COLO668 (cell line): ENCODE measurements around the gene CAPZA1.

ENCODE experiments used
- DNase-seq: peaks from one replicate; lab custom pipeline; 2025; ENCODE audit not compliant: unreplicated experiment; lab: John Stamatoyannopoulos, UW

The CAPZA1 gene

DNA sequence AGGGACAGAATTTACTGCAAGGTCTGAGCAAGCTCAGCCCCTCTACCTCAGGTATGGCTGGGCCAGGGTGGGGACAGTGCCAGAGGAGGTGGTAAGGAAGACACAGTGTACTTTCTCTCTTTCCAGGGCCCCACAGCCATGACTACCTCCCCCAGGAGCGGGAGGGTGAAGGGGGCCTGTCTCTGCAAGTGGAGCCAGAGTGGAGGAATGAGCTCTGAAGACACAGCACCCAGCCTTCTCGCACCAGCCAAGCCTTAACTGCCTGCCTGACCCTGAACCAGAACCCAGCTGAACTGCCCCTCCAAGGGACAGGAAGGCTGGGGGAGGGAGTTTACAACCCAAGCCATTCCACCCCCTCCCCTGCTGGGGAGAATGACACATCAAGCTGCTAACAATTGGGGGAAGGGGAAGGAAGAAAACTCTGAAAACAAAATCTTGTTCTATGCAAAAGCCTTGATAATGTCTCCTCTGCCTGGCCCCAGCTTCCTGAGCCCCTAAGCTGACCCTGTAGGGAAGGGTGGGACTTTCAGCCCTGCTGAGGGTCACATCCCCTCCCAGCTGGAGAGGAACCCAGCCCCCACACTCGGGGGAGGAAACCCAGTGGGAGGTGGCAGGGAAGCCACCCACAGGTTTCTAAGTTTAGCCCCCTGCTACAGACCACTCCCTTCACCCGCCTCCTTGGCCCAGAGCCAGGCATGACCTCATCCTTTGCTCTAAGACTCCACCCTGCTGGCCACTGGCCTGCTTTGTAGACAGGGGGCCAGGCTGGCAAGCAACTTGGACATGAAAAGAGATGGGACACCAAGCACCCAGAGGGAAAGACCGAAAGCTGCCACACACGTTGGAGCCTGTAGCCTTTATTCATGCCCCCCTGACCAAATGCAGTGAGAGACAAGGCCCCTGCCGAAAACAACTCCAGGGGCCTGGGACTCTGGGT is 80.9 kb downstream of the CAPZA1 start:
- DNase-seq, result peak; percentile 94

DNA sequence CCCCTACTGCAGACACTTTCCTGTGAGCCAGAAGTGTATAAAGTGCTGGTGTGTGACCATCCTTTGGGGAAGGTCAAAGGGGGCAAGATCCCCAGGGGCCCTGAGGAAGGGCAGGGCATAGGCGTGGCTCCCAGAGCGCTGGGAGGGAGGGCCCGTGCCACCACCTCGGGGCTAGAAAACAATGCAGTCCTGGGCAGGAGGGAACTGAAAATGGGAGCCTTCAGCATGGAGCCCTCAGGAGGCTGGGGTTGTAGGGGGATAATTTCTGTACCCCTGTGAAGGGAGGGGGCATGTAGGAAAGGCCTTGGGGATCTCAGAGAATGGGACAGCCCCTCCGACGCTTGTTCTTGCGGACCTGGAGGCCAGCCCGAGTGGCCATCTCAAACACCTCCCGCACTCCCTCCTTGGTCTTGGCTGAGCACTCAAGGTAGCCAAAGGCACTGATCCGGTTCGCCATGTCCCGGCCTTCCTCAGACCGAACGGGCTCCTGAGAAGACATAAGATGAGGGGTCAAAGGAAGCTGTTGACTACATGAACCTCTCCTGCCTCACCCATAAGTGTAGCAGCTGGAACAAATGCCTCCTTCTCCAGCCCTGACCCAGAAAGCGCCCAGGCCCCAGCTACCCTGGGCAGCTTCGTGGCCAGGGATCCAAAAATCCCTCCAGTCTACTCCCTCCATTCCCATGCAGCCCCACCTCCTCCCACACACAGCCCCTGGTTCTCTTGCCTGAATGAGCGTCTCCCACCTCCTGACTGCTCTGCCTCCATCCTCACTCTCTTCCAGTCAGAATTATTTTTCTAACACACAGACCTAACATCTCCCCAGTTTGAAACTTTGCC is 81.8 kb downstream of the CAPZA1 start:
- DNase-seq, result no peak

DNA sequence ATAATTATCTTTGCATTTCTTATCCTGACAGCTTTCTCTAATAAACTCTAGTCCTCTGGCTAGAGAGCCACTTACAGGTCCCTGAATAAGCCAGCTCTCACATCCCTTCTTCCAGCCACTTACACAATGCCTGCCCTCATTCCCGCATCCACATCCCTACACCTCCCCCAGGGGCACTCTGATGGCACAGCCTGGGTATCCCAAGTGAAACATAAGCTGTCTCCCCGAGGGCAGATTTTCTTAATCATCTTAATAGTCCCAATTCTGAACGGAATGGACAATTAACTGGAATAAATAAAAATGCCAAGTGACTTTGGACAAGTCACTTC is 82.4 kb downstream of the CAPZA1 start:
- DNase-seq, result no peak

DNA sequence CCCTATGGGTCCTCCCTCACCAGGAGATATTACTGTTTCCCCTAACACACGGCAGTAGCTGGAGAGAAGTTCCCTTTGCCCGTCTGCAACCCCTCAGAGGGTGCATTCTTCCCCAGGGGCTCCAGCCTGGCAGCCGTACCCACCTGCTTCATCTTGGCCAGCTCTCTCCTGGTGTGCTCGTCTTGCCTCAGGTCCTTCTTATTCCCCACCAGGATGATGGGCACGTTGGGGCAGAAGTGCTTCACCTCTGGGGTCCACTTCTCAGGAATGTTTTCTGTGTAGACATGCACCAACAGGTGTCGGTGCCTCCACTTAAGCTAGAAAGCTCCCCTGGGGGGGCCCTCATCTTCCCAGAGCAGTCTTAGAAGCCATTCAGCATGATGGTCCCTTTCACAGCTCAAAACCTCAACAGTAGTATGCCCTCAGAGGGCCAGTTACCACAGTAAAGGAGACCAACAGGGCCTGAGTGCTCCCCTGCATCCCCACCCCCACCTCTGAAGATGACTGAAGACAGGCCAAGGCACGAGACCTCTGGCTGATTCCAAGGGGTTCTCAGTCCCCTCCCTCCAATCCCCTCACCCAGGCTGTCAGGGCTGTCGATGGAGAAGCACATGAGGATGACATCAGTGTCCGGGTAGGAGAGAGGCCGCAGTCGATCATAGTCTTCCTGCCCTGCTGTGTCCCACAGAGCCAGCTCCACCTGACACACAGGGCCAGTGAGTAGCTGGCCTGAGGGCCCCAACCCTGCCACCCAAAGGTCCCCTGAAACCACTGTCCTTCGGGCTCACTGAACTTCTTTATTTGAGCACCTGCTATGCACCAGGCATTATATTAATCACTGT is 83.0 kb downstream of the CAPZA1 start:
- DNase-seq, result no peak

DNA sequence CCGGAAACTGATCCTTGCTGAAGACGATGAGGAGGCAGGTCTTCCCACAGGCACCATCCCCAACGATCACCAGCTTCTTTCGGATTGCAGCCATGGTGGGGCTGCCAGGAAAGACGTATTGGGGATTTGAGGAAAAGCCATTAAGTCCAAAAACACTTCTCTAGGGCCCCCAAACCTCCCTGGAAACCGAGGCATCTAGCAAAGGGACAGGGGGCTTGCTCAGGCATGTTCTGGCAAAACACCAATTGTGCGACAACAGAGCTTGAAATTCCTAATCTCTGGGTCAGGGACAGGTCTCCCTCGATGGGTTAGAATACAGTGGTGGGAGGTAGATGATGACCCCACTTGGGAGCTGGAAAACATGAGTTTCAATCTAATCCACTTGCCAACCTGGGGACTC is 84.1 kb downstream of the CAPZA1 start:
- DNase-seq, result no peak

DNA sequence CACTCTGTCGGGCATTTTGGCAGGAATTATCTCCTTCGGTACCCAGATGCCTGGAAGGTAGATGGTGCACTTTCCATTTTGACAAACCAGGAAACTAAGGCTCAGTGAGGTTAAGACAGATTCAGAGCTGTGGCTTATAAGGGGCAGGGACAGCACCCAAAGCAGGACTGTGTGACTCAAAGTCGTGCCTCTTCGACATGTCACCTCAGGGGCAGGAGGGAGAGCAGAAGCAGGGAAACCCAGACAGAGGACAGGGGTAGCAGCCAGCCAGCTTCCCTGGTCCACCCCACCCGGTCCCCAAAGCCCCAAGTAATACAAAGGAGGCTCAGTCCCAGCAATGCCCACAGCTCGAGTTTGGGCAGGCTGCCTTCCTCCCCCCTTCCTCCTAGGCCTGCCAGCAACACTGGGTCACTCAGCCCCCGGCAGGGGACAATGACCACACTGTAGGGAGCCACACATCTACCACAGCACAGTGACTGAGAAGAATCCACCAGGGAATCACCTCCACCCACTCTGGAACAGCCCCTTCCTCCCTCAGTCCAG is 84.8 kb downstream of the CAPZA1 start:
- no peak for DNase-seq

DNA sequence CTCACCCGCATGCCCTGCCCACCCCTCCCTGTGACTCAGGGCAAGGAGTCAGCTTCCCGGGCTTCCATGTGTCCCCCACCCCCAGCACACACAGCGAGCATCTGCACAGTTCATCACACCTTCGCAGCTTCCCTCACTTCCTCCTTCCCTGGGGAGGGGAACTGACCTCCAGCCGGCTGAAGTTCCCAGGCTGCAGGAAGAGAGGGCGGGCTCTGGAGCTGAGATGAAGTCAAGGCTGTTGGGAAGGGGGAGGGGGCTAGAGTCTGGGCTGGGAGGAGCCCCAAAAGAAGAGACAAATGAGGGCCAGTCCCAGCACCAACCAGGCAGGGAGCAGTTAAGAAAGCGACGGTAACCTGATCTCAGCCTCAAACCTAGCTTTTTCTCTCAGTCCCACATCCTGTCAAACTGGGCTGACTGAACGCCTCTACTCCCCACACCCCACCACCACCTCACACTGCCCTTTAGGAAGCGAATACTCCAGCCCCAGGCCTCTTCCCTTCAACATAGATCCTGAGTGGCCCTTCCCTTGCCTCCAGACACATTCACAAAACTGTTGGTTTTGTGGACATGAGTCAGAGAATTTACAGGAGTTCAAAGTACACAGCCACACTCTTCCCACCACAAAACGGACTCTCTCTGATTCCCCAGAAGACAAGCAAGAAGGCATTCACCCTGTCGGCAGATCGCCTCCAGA is 85.4 kb downstream of the CAPZA1 start:
- DNase-seq, result peak; percentile 64

DNA sequence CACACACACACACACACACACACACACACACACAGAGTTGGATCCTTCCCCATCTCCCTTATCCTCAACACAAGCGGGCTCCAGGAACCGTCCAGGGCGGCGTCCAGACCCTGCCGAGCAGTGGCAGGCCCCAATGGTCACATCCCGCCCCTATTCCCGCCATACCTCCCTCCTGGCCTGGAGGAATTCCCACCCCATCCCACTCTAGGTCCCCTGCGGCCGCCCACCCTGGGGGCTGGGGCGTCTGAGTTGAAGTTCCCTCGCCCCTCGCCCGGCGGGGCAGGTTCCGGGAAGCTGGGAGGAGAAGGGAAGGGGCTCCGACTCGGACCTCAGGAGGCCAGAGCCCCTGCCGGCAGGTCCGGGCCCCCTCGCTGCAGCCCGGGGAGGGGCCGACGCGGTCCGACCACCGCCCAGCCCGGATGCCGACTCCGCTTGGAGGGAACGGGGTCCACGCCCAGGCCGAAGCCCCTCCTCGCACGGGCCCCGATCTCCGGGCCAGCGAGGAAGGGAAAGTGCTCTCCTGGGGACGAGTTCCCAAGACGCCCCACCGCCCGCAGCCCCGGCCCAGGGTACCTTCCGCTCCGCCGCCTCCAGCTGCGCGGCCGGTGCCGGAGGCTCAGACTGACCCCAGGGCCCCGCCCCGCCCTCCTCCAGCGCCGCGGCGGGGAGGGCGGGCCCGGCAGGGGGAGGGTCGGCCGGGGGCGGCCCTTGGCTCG is 87.0 kb downstream of the CAPZA1 start, which contains the start of gene RHOC:
Gene RHOC (minus strand): TSS at position 623 of the 716 bp plus-strand sequence. CDS start 3,328 bp downstream, outside the sequence.
- DNase-seq, result peak; percentile 76

DNA sequence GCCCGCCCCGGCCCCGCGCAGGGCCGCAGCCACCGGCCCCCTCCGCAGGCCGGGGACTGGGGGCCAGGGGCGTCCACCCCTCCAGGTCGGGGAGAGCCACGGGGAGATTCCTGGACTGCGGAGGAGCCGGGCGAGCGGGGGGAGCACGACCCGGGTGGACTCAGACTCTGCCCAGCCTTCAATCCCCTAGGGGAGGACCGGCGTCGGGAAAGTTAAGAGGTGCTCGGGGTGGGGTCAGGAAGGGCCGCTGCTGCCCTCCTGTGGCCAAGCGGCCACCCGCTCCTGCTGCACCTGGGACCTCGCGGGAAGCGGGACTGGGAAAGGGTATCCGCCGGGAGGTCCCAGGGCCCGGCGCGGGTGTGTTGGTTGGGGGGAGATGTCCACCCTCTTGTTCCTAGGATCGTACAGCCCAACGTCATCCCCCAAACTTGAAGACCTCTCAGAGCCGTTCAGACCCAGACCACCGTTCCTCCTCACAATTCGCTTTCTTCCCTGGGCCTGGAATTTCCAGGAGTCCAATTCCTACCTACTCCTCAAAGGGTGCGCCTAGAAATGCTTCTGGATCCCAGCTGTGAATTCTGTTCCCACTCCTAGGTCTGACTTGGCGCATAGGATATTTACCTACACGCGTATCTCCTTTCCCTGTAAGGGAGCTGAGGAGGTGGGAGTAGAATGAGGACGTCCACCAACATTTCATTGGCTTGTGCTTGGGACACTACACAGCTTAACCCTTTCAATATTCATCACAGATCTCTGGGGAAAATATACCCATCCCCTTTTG is 87.8 kb downstream of the CAPZA1 start:
- peak; percentile 85 for DNase-seq

DNA sequence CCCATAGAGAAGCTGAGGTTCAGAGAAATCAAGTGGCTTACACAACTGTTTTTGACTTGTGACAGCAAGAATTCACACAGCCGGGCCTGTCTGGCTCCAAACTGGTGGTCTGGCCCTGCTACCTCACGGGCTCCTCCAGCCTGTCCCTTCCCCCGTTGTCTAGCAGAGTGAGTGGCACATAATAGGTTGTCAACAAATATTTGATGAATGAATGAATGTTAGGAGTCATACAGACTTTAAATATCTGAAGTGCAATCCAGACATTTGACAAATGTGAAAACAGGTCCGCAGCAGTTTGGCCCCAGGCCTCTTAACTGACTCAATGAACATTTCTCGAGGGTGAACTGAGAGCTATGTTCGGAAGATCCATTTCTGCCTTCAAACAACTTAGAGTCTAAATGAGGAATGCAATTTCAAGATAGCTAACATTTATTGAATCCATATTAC is 88.4 kb downstream of the CAPZA1 start:
- no peak for DNase-seq

DNA sequence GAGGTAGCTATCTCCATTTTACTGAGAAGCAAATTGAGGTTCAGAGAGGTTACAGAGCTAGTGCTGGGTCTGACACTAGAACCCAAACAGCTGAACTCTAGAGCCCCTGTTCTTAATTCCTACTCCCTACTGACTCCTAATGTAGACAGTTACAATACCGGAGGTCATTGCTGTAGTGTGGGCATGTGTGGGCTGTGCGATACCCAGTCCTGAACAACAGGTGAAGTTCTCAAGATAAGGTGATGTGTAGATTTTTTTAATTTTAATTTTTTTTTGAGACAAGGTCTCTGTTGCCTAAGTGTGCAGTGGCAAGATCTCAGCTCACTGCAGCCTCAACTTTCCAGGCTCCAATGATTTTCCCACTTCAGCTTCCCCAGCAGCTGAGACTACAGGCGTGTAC is 88.9 kb downstream of the CAPZA1 start:
- no peak for DNase-seq

DNA sequence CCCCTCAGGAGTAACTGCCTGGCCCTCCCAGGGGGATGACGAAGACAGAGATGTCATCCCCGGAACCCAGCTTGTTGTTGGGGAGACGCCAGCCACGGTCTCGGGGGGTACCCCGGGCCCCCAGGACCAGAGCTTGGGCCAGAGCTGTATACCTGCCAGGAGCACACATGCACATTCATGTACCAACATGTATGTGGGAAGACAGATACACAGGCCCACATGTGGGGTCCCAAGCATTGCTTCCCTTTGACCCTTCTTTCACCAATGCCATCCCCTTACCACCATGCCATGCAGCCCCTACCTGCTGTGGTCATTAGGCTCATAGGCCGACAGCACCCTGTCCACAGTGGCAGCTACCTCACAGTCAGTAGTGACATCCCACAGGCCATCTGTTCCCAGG is 90.5 kb downstream of the CAPZA1 start:
- no peak for DNase-seq

DNA sequence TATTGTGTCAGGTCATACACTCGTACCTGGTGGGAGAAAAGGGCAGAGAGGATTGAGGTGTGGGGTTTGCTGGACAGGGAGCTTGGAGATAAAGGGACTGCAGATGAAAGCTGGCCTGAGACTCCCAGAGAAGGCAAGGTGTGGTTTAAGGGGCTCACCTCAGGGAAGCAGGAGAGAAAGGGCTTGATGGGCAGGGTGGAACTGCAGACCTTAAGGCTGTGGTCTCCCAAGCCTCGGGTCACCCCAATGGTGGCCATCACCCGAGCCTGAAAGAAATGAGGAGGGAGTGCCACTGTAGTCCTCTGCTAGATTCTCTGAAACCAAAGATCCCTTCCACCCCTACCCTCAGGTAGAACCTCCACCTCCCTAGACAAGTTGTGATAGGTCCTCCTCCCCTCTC is 91.0 kb downstream of the CAPZA1 start:
- DNase-seq, result no peak

DNA sequence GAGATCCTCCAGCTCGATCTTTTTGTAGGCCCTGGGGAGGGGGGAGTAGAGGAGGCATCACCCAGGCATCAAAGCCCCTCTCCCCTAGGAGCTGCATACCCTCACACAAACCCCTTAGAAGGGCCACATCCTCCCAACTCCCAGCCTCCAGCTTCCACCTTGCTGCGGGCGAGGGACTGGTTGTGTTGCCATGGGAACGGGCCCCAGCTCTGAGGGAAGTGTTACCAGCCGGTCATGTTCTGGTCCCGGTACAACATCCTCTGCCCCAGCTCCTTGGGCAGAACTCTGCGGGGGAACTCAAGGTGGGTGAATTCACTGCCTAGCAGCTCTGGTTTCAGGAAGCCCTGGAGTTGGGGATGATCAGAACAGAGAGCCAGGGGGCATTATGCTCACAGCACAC is 91.4 kb downstream of the CAPZA1 start:
- peak; percentile 17 for DNase-seq

DNA sequence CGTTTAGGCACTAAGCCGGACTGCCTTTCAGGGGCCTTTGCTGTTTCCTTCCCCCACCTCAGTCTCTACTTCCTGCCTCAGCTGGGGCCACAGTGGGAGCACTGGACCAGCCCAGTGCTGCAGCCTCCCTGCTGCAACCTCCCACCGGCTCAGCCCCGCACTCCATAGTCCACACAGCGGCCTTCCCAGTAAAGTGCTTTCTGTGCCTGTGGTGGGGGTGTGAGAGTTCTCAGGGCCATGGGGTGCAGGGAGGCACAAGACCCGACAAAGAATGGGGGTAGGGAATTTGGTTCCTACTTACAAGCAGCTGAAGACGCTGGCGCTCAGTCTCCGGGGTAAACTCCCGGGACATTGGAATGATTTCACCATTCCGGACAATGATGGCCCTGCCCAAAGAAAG is 92.0 kb downstream of the CAPZA1 start:
- no peak for DNase-seq

DNA sequence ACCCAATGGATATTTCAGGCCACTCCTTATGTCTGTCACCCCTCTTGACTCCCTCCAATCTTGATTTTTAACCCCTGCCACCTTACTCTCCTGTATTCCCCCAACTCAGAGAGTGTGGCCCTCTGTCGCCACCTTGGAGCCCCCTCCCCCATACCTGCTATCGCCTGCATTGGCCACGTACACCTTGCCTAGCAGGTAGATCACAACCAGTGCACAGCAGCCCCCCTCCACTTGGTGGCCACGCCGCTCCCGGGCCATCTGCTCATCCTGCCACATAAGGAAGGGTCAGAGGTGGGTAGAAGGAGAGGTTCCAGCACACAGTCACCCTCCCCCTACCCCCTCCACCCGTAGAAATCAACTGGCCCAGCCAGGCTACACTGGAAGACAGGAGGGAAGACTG is 92.6 kb downstream of the CAPZA1 start:
- DNase-seq, result no peak

DNA sequence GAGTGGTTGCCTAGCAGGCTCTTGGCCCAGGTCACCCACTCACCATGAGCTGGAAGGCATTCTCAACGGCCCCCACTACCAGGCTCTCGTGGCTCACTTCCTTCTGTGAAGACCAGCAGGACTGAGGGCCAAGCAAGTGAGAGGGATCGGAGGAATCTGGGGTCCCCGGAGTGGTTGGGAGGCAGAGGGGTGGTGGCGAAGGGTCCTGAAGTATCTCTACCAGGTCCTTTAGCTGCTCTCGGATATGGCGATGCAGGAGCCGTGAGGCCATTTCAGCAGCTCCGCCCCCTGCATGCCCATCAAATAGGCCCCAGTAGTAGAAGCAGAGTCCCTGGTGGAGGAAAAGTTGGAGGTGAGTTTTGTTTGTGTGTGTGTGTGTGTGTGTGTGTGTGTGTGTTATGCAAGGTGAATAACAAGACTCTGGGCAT is 93.1 kb downstream of the CAPZA1 start:
- DNase-seq, result no peak

DNA sequence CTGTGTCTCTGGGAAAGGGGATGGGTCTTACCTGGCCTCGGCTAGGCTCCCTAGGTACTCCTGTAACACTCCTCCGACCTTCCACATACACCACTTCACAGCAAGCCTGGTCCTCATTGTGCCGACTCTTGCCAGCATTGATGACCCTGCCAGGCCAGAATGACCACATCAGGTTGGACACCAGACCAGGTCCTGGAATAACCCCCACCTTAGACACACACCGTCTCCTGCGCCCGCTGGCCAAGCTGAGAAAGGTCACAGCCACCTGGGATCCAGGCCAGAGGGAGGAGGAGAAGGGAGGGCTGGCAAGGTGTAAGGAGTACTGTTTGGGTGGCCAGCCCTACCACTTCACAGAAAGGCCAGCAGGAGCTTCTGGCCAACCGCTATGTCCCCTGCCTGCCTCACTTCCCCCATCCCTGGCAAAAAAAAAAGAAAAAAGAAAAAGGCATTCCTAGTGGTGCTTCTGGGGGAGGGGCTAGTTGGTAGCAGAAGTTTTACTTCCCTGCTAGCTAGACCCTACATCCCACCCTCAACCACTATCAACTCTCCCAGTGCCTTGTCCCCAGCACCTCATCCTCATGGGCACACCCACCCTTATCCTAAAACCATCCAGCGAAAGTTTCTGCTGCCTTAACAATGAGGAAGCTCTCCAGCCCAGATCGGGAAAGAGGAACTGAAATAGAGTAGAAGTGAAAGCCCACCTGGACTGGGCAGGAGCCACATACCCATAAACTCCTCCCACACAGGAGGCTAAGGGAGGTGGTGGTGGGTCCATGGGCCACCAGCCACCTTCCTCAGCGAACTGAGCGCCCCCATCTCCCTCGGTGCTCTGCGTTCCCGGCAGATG is 94.1 kb downstream of the CAPZA1 start:
- no peak for DNase-seq
